GM12874 (cell line): ENCODE results near the gene RPL22L1.

Source experiments
- CTCF ChIP-seq: IDR thresholded peaks from 2 replicates; pipeline ENCODE4 v1.5.1; 2011; ENCODE audit warnings: low read depth, mild to moderate bottlenecking, control low read depth, low read length, moderate library complexity; ENCODE audit not compliant: insufficient read depth

RPL22L1 gene

GRCh38 chr3:170848292-170848917 is 21.6 kb downstream of the RPL22L1 start:
- TF ChIP-seq CTCF = no peak

GRCh38 chr3:170844377-170844776 is 25.6 kb downstream of the RPL22L1 start:
- no peak for TF ChIP-seq CTCF

- TF ChIP-seq CTCF = no peak
These were observed 29.6 kb downstream of the RPL22L1 start for GRCh38 chr3:170840291-170840859.

GRCh38 chr3:170839518-170840100 is 30.4 kb downstream of the RPL22L1 start:
- no peak for TF ChIP-seq CTCF

GRCh38 chr3:170836491-170836890 is 33.5 kb downstream of the RPL22L1 start:
- no peak for TF ChIP-seq CTCF

GRCh38 chr3:170835336-170835735 is 34.7 kb downstream of the RPL22L1 start:
- no peak for TF ChIP-seq CTCF

- no peak for TF ChIP-seq CTCF
These were observed 39.4 kb downstream of the RPL22L1 start for GRCh38 chr3:170830580-170830979.
